Psoas muscle (tissue), 8 donors: ENCODE measurements around the gene NDUFV1. TPM values are rescaled to one million over a fixed set of nuclear protein-coding genes. Genes with fewer than 3 reads are reported as not detected.

Experiments used
- ATAC-seq, 4 donors: fragments of 200-7000 bp; cut with Tn5 transposase; one replicate each; pipeline ENCODE4 v1.9.1; 2020; ENCODE audit warnings: moderate library complexity in 3 of 4, mild to moderate bottlenecking in 2 of 4
- DNase-seq, 2 donors: peaks; one replicate each; pipeline ENCODE4 v3.0.0-alpha.2; 2020
- H3K27ac ChIP-seq: fragments of 200-600 bp; one replicate; pipeline ENCODE4 v1.8.0; 2022
- H3K27me3 ChIP-seq, 3 donors: fragments of 200-600 bp in 1 of 3; one replicate each; pipeline versions ENCODE4 v1.6.1 to v1.8.0; 2013 to 2022; ENCODE audit warnings: low read length in 2 of 3, mild to moderate bottlenecking in 2 of 3, moderate library complexity in 1 of 3; ENCODE audit not compliant: insufficient read depth in 3 of 3
- H3K36me3 ChIP-seq, 2 donors: fragments of 200-600 bp in 1 of 2; one replicate each; pipeline versions ENCODE4 v1.6.1 to v1.8.0; 2013 to 2022; ENCODE audit warnings: low read depth in 1 of 2, mild to moderate bottlenecking in 1 of 2, moderate library complexity in 1 of 2; ENCODE audit not compliant: insufficient read depth in 1 of 2
- H3K4me1 ChIP-seq: fragments of 200-600 bp; one replicate; pipeline ENCODE4 v1.8.0; 2022
- H3K4me3 ChIP-seq: fragments of 200-600 bp; one replicate; pipeline ENCODE4 v1.8.0; 2022; ENCODE audit warnings: mild to moderate bottlenecking
- H3K9me3 ChIP-seq: fragments of 200-600 bp; one replicate; pipeline ENCODE4 v1.8.0; 2022
- WGBS, 3 donors: extraction: QIAGEN DNeasy Blood & Tissue Kit; methylation state at CpG; one replicate each; pipeline versions ENCODE4 v1.1.6 to v1.1.7; 2013; 5-methylcytosine and 5-hydroxymethylcytosine counted together
- intact Hi-C, 2 donors: fragments of 100-400 bp; cut with DNase I; formaldehyde crosslinking; loops; one replicate each; pipeline versions ENCODE4 v1.11.0 to v1.14.2; 2022
- polyA plus RNA-seq, 3 donors: library from polyadenylated mRNA; stranded (reverse); fragments of 200-250 nt; gene quantifications; one replicate each; pipeline ENCODE4 v1.2.3, GENCODE V29; 2013
- total RNA-seq, 4 donors: library from RNA; stranded (reverse); fragmentation: NEBNext Ultra II Directional in 2 of 4; extraction: Animal tissue kit (Norgen Biotek cat#: 25700) in 2 of 4; gene quantifications; one replicate each; pipeline versions ENCODE4 v1.2.1 to v1.2.4, GENCODE V29; 2021 to 2023
- TF ChIP-seq, protein P1 (sequence below): fragments of 200-600 bp; IDR thresholded peaks from one replicate; pipeline ENCODE4 v1.8.0; 2022; ENCODE audit warnings: antibody characterized with exemption
- donor health status: healthy with polysubstance abuse.
- donor health status: DM: no; HTN: no; CAD: no; lungs with moderate emphysema.
- donor health status: Bipolar disorder and iron deficiency.
- donor health status: healthy.
- donor health status: DM: yes; HTN: yes; CAD: no.
- donor health status: DM: no; HTN: no; CAD: no.
- donor health status: DM: no; HTN: no; CAD: no.
- donor health status: DM: yes; HTN: yes; CAD: no.

NDUFV1 gene
- total and polyA plus RNA-seq, 7 donors = 248 to 413 (median 332) TPM

DNA sequence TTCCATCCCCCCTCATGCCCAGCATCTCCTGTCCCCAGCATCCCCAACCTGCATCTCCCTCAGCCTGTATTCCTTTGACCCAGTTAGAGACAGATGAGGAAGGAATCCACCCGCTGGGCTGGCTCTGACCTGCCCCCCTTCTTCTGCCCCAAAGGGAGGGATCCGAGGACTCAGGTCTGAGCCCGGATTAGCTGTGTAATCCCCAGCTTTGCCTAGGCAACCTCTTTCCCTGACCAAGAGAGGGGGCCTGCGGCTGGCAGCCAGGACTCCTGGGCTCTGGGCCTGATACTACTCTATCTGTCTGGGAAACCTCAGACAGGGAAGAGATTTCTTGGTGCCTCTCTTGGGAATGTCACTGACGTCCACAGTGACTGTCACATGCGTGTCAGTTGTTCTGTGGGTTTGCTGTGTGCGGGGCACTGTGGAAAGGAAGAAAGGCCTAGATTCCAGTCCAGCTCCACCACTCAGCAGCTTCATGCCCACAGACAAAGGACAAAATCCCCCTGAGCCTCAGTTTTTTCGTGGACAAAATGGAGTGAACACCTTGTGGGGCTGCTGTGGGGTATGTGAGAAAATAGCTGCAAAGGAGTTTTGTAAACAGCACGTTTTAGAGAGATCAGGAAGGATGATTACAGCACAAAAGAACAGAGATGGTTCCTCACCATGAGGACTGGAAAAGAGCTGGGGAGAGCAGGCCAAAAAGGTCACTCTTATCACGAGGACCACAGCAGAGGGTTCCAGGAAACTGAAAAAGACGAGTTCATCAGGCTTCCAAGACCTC is 1.3 kb upstream of the NDUFV1 start:
- peak overlapping the region; percentile 88 for H3K27ac ChIP-seq
- peaks cover 27% of the 10 kb centered on the region for H3K4me1 ChIP-seq
- intact Hi-C loops = loop anchor here in 1 of 2 donors (5.0 kb wide), 1 partner anchor 33 kb away; no protein-coding TSS in a partner anchor

DNA sequence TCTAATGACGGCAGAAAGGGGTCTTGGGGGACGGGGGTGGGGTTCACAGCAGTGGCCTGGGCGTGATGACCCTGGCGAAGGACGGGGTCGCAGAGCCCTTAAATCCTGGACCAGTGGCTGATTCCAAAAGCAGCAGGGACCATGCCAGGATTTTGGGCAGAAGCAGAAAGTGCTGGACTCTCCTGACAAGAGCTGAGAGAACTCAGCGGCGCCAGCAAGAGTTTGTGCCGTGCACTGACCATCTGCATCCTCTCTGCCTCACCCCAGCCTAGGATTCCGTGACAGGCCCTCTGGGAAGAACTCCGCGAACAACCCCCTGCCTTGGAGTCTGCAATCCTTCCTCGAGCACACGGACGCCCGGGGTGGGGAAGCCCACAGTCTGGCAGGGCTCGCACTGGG is 644 bp upstream of the NDUFV1 start:
- H3K27ac ChIP-seq = peak overlapping the region; percentile 88
- 24 to 31% (median 28%) methylated on average over 17 of the region's 17 CpGs for WGBS, 3 donors

More for the DNA sequence above, 1.3 kb upstream of the NDUFV1 start:
- ATAC-seq (peak in 1 of 4 donors; percentile 35), DNase-seq (peak in 1 of 2 donors; percentile 48)
- TF ChIP-seq, protein P1, sequence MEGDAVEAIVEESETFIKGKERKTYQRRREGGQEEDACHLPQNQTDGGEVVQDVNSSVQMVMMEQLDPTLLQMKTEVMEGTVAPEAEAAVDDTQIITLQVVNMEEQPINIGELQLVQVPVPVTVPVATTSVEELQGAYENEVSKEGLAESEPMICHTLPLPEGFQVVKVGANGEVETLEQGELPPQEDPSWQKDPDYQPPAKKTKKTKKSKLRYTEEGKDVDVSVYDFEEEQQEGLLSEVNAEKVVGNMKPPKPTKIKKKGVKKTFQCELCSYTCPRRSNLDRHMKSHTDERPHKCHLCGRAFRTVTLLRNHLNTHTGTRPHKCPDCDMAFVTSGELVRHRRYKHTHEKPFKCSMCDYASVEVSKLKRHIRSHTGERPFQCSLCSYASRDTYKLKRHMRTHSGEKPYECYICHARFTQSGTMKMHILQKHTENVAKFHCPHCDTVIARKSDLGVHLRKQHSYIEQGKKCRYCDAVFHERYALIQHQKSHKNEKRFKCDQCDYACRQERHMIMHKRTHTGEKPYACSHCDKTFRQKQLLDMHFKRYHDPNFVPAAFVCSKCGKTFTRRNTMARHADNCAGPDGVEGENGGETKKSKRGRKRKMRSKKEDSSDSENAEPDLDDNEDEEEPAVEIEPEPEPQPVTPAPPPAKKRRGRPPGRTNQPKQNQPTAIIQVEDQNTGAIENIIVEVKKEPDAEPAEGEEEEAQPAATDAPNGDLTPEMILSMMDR = peak; percentile 10
- no peaks in the 10 kb centered on the region for H3K9me3 ChIP-seq
- WGBS, 3 donors = 54 to 67% (median 60%) methylated on average over 11 of the region's 11 CpGs
- H3K27me3 ChIP-seq = no peaks in the 10 kb centered on the region
- peak overlapping the region; percentile 87 for H3K4me3 ChIP-seq
- peaks cover 8 to 24% of the 10 kb centered on the region in 2 donors for H3K36me3 ChIP-seq

DNA sequence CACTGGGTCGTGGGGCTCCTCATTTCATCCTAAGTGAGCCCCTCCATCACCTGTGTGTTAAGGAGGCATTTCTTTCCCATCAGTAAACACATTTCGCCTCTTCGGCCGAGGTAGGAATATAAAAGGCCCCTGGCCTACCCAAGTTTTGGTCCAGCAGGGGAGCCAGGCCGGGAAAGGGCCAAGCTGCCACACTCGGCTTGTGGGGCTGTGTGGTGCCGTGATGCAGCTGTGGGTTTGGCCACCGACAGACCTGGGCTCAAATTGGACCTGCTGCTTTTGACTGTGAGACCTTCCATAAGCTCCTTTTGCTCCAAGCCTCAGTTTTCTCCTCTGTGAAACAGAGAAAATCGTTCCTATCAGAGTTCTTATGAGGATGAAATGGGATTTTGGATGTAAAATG is 771 bp downstream of the NDUFV1 start:
- intact Hi-C loops = loop anchor here in 1 of 2 donors (5.0 kb wide), 1 partner anchor 35 kb away; no protein-coding TSS in a partner anchor
- H3K27ac ChIP-seq = peak overlapping the region; percentile 88
- no peak for DNase-seq

More for the DNA sequence above, 644 bp upstream of the NDUFV1 start:
- no peaks in the 10 kb centered on the region for H3K27me3 ChIP-seq
- peak in 1 of 2 donors; percentile 40 for DNase-seq
- H3K36me3 ChIP-seq = peaks cover 10 to 31% of the 10 kb centered on the region in 2 donors
- peak; percentile 12 to 48 (median 34) for ATAC-seq
- peaks cover 27% of the 10 kb centered on the region for H3K4me1 ChIP-seq
- no peaks in the 10 kb centered on the region for H3K9me3 ChIP-seq
- peak overlapping the region; percentile 87 for H3K4me3 ChIP-seq
- TF ChIP-seq, protein P1 = no peak
- intact Hi-C loops = loop anchor here in 1 of 2 donors (5.0 kb wide), 1 partner anchor 34 kb away; no protein-coding TSS in a partner anchor

DNA sequence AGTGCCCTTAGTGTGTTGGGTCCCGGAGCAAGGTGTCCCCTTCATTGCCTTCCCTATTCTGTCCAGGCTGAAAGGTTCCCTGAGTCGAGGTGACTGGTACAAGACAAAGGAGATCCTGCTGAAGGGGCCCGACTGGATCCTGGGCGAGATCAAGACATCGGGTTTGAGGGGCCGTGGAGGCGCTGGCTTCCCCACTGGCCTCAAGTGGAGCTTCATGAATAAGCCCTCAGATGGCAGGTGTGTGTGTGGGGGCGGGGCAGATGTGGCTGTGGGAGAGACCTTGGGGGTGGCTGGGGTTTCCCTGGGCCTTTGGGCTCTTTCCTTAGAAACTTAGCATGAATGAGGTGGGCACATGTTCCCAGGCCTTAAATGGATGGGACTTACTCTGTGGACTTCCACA is 1.8 kb downstream of the NDUFV1 start:
- 90 to 95% (median 93%) methylated on average over 8 of the region's 8 CpGs for WGBS, 3 donors
- no peak overlapping the region for H3K27ac ChIP-seq
- no peak for ATAC-seq
- no peaks in the 10 kb centered on the region for H3K9me3 ChIP-seq
- peaks cover 14 to 55% of the 10 kb centered on the region in 2 donors for H3K36me3 ChIP-seq
- no peaks in the 10 kb centered on the region for H3K27me3 ChIP-seq
- intact Hi-C loops = loop anchor here in 1 of 2 donors (5.0 kb wide), 1 partner anchor 36 kb away; no protein-coding TSS in a partner anchor
- H3K4me1 ChIP-seq = peaks cover 27% of the 10 kb centered on the region
- no peak overlapping the region for H3K4me3 ChIP-seq
- DNase-seq = peak in 1 of 2 donors; percentile 50
- TF ChIP-seq, protein P1 = no peak

More for the DNA sequence above, 771 bp downstream of the NDUFV1 start:
- Histone ChIP-seq H3K27me3 (no peaks in the 10 kb centered on the region), H3K9me3 (no peaks in the 10 kb centered on the region), H3K36me3 (peaks cover 14 to 45% of the 10 kb centered on the region in 2 donors), H3K4me1 (peaks cover 27% of the 10 kb centered on the region), H3K4me3 (peak overlapping the region; percentile 87)
- TF ChIP-seq, protein P1 = no peak
- ATAC-seq = no peak
- WGBS, 3 donors = 30 to 35% (median 34%) methylated on average over 9 of the region's 9 CpGs
